HepG2 (cell line): ENCODE results near the gene TNP2. TPM values are rescaled to one million over a fixed set of nuclear protein-coding genes. Genes with fewer than 3 reads are reported as not detected.

Source experiments
- DBP ChIP-seq: sonication (generic); formaldehyde crosslinking; IDR thresholded peaks from 2 replicates; pipeline ENCODE4 v1.4.0; 2020; ENCODE audit warnings: missing genetic modification reagents; ENCODE audit errors: not compliant biosample characterization
- DDIT3 ChIP-seq: sonication (generic); formaldehyde crosslinking; IDR thresholded peaks from 2 replicates; pipeline ENCODE4 v1.4.0; 2020; ENCODE audit warnings: mild to moderate bottlenecking, missing genetic modification reagents
- EZH2 ChIP-seq: conservative IDR thresholded peaks from 2 replicates; pipeline ENCODE4 v1.6.1; 2012; ENCODE audit warnings: mild to moderate bottlenecking, low read depth, low read length, moderate library complexity
- GPBP1L1 ChIP-seq: sonication (generic); formaldehyde crosslinking; IDR thresholded peaks from 2 replicates; pipeline ENCODE4 v1.5.0; 2020; ENCODE audit warnings: mild to moderate bottlenecking, missing genetic modification reagents
- HNF1B ChIP-seq: sonication (generic); formaldehyde crosslinking; IDR thresholded peaks from 2 replicates; pipeline ENCODE4 v1.5.1; 2020; ENCODE audit warnings: mild to moderate bottlenecking, moderate library complexity, missing genetic modification reagents
- KAT2B ChIP-seq: fragments of 150-350 bp; IDR thresholded peaks from 2 replicates; pipeline ENCODE4 v1.6.1; 2014; ENCODE audit warnings: low read depth, low read length, borderline replicate concordance
- NFYC ChIP-seq: IDR thresholded peaks from 2 replicates; pipeline ENCODE4 v1.6.1; 2016; ENCODE audit warnings: missing genetic modification reagents, missing compliant biosample characterization
- PBX3 ChIP-seq: sonication (generic); formaldehyde crosslinking; IDR thresholded peaks from 2 replicates; pipeline ENCODE4 v1.8.1; 2023; ENCODE audit warnings: missing genetic modification reagents, inconsistent platforms, borderline replicate concordance
- U2AF1 ChIP-seq: fragments of 200-400 bp; formaldehyde crosslinking; optimal IDR thresholded peaks from 2 replicates; pipeline ENCODE3; 2017; ENCODE audit warnings: mild to moderate bottlenecking, low read depth, low read length
- ZBTB38 ChIP-seq: sonication (generic); formaldehyde crosslinking; IDR thresholded peaks from 2 replicates; pipeline ENCODE4 v1.5.1; 2020; ENCODE audit warnings: mild to moderate bottlenecking, missing genetic modification reagents
- ZBTB46 ChIP-seq: sonication (generic); formaldehyde crosslinking; IDR thresholded peaks from 2 replicates; pipeline ENCODE4 v1.4.0; 2020; ENCODE audit warnings: mild to moderate bottlenecking, missing genetic modification reagents, borderline replicate concordance
- ZNF138 ChIP-seq: sonication (generic); formaldehyde crosslinking; IDR thresholded peaks from 2 replicates; pipeline ENCODE4 v1.5.0; 2020; ENCODE audit warnings: mild to moderate bottlenecking, low read depth, missing genetic modification reagents
- ZNF609 ChIP-seq: sonication (generic); formaldehyde crosslinking; IDR thresholded peaks from 2 replicates; pipeline ENCODE4 v1.4.0; 2020; ENCODE audit warnings: mild to moderate bottlenecking, missing genetic modification reagents, borderline replicate concordance
- polyA plus RNA-seq, 8 experiments: library from polyadenylated mRNA; depleted of rRNA in 3 of 8; stranded (reverse) in 7 of 8; unstranded in 1 of 8; fragments of >200 nt; fragmentation: Illumina TruSeq in 4 of 8; extraction: Trizol in 4 of 8; gene quantifications; 2 replicates each; pipeline versions ENCODE4 v1.2.1 to v1.2.3, GENCODE V29; 2011 to 2016; ENCODE audit warnings: low read depth in 4 of 8, missing spikeins in 1 of 8, mixed read lengths in 1 of 8; ENCODE audit not compliant: insufficient read depth in 1 of 8
- total RNA-seq, 5 experiments: library from RNA; depleted of rRNA; stranded (reverse); fragments of >200 nt; fragmentation: Illumina TruSeq; extraction: Trizol; gene quantifications; 2 replicates each; pipeline ENCODE4 v1.2.3, GENCODE V29; 2016; ENCODE audit warnings: low read depth in 1 of 5

TNP2 gene
- total and polyA plus RNA-seq, 2 of the 13 experiments (the other 11 are each of a cell fraction or from before 2014, with no cell fraction given), result not detected

GRCh38 chr16:11255737-11256660 lies 13.1 kb downstream of the TNP2 start, which contains the start of gene SOCS1 (continued):
- no peak for TF ChIP-seq DDIT3 (CRISPR knock-in tag)
- peak; percentile 78; the same call in 1 of the 2 replicates for TF ChIP-seq ZBTB46 (CRISPR knock-in tag)
- TF ChIP-seq ZNF609 (CRISPR knock-in tag), result no peak
- no peak for TF ChIP-seq GPBP1L1 (CRISPR knock-in tag)
- TF ChIP-seq HNF1B (CRISPR knock-in tag), result peak; percentile 79; the same call in 1 of the 2 replicates
- peak; percentile 66 for TF ChIP-seq ZBTB38 (CRISPR knock-in tag)
- no peak for TF ChIP-seq U2AF1
- peak; percentile 62 for TF ChIP-seq PBX3
- TF ChIP-seq EZH2, result no peak
- no peak; the same call in 1 of the 2 replicates for TF ChIP-seq ZNF138
- TF ChIP-seq DBP (CRISPR knock-in tag), result peak; percentile 27
- TF ChIP-seq NFYC (CRISPR knock-in tag), result no peak; the same call in 1 of the 2 replicates
- no peak for TF ChIP-seq KAT2B
